ENCODE data around the gene LSAMP.

DNA sequence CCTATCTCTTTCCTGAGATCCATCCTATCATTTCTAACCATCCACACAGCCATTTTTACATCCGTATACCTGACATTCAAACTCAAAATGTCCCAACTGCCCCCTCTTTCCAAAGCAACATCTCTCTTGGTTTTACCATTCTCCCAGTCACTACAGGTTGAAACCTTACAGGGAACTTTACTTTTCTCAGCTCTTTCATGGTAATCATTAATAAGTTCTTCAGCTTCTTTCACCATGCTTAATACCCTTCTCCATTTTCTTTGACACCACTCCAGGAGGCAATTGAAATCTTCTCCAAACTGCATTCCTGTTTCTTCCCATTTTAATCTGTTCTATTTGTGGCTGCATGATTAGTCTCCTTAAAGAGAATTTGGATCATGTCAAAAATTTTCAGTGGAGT is 469.5 kb downstream of the LSAMP start:
- TF ChIP-seq, protein P1, sequence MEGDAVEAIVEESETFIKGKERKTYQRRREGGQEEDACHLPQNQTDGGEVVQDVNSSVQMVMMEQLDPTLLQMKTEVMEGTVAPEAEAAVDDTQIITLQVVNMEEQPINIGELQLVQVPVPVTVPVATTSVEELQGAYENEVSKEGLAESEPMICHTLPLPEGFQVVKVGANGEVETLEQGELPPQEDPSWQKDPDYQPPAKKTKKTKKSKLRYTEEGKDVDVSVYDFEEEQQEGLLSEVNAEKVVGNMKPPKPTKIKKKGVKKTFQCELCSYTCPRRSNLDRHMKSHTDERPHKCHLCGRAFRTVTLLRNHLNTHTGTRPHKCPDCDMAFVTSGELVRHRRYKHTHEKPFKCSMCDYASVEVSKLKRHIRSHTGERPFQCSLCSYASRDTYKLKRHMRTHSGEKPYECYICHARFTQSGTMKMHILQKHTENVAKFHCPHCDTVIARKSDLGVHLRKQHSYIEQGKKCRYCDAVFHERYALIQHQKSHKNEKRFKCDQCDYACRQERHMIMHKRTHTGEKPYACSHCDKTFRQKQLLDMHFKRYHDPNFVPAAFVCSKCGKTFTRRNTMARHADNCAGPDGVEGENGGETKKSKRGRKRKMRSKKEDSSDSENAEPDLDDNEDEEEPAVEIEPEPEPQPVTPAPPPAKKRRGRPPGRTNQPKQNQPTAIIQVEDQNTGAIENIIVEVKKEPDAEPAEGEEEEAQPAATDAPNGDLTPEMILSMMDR (conservative IDR thresholded peaks at IDR 0.05; ENCODE audit: low read length), result no peak
- TF ChIP-seq EZH2phosphoT487 (IDR thresholded peaks at IDR 0.05; ENCODE audit: borderline replicate concordance), result no peak
